ENCODE results near the gene EXOC1. TPM values are rescaled to one million over a fixed set of nuclear protein-coding genes. Genes with fewer than 3 reads are reported as not detected.
A peak's percentile ranks its signal among the peaks of the same experiment; 100 is the strongest.

Gene EXOC1
- total RNA-seq, 1 donor from 2014 or later, result 21.9 TPM

- Histone ChIP-seq H3K9ac (ENCODE audit: low read depth in 1 of 3, low read length in 3 of 3) (peak overlapping the region in 1 of 3 donors; percentile 46), H3K27me3 (ENCODE audit: control insufficient read depth in 3 of 3, insufficient read depth in 3 of 3, low read length in 3 of 3) (no peaks in the 10 kb centered on the region), H3K9me3 (ENCODE audit: control insufficient read depth in 3 of 3, low read length in 3 of 3) (no peaks in the 10 kb centered on the region), H3K36me3 (ENCODE audit: control insufficient read depth in 3 of 3, insufficient read depth in 3 of 3, low read length in 3 of 3) (peaks cover 12 to 40% (median 22%) of the 10 kb centered on the region in 3 donors), H3K27ac (ENCODE audit: low read depth, low read length) (no peak overlapping the region), H3K4me3 (ENCODE audit: low read length in 3 of 3) (no peak overlapping the region), H3K4me1 (ENCODE audit: control insufficient read depth in 3 of 3, insufficient read depth in 3 of 3, low read length in 3 of 3) (peaks cover 4 to 10% (median 5%) of the 10 kb centered on the region in 3 donors)
Measured at GRCh38 chr4:55866973-55867574, 13.6 kb downstream of the EXOC1 start.

GRCh38 chr4:55868581-55869090 is 15.2 kb downstream of the EXOC1 start:
- no peak overlapping the region for H3K27ac ChIP-seq (ENCODE audit: low read depth, low read length)
- peaks cover 4 to 10% (median 5%) of the 10 kb centered on the region in 3 donors for H3K4me1 ChIP-seq (ENCODE audit: control insufficient read depth in 3 of 3, insufficient read depth in 3 of 3, low read length in 3 of 3)
- H3K9ac ChIP-seq (ENCODE audit: low read depth in 1 of 3, low read length in 3 of 3), result no peak overlapping the region
- H3K9me3 ChIP-seq (ENCODE audit: control insufficient read depth in 3 of 3, low read length in 3 of 3), result no peaks in the 10 kb centered on the region
- H3K27me3 ChIP-seq (ENCODE audit: control insufficient read depth in 3 of 3, insufficient read depth in 3 of 3, low read length in 3 of 3), result no peaks in the 10 kb centered on the region
- H3K4me3 ChIP-seq (ENCODE audit: low read length in 3 of 3), result no peak overlapping the region
- H3K36me3 ChIP-seq (ENCODE audit: control insufficient read depth in 3 of 3, insufficient read depth in 3 of 3, low read length in 3 of 3), result peaks cover 12 to 42% (median 22%) of the 10 kb centered on the region in 3 donors

- no peaks in the 10 kb centered on the region for H3K27me3 ChIP-seq (ENCODE audit: control insufficient read depth in 3 of 3, insufficient read depth in 3 of 3, low read length in 3 of 3)
- H3K4me1 ChIP-seq (ENCODE audit: control insufficient read depth in 3 of 3, insufficient read depth in 3 of 3, low read length in 3 of 3), result peaks cover under 1 to 7% (median 4%) of the 10 kb centered on the region in 3 donors
- H3K27ac ChIP-seq (ENCODE audit: low read depth, low read length), result no peak overlapping the region
- H3K36me3 ChIP-seq (ENCODE audit: control insufficient read depth in 3 of 3, insufficient read depth in 3 of 3, low read length in 3 of 3), result peaks cover 12 to 44% (median 22%) of the 10 kb centered on the region in 3 donors
- no peak overlapping the region for H3K9ac ChIP-seq (ENCODE audit: low read depth in 1 of 3, low read length in 3 of 3)
- H3K4me3 ChIP-seq (ENCODE audit: low read length in 3 of 3), result no peak overlapping the region
- H3K9me3 ChIP-seq (ENCODE audit: control insufficient read depth in 3 of 3, low read length in 3 of 3), result no peaks in the 10 kb centered on the region
Measured at GRCh38 chr4:55871299-55871800, 17.9 kb downstream of the EXOC1 start.

GRCh38 chr4:55874831-55875230 is 21.4 kb downstream of the EXOC1 start:
- H3K4me1 ChIP-seq (ENCODE audit: control insufficient read depth in 3 of 3, insufficient read depth in 3 of 3, low read length in 3 of 3), result peaks cover 0 to 6% (median 0%) of the 10 kb centered on the region in 3 donors
- no peaks in the 10 kb centered on the region for H3K9me3 ChIP-seq (ENCODE audit: control insufficient read depth in 3 of 3, low read length in 3 of 3)
- no peak overlapping the region for H3K9ac ChIP-seq (ENCODE audit: low read depth in 1 of 3, low read length in 3 of 3)
- H3K27ac ChIP-seq (ENCODE audit: low read depth, low read length), result no peak overlapping the region
- no peak overlapping the region for H3K4me3 ChIP-seq (ENCODE audit: low read length in 3 of 3)
- H3K36me3 ChIP-seq (ENCODE audit: control insufficient read depth in 3 of 3, insufficient read depth in 3 of 3, low read length in 3 of 3), result peaks cover 21 to 44% (median 32%) of the 10 kb centered on the region in 3 donors
- H3K27me3 ChIP-seq (ENCODE audit: control insufficient read depth in 3 of 3, insufficient read depth in 3 of 3, low read length in 3 of 3), result no peaks in the 10 kb centered on the region

GRCh38 chr4:55876387-55876786 is 22.9 kb downstream of the EXOC1 start:
- Histone ChIP-seq H3K9ac (ENCODE audit: low read depth in 1 of 3, low read length in 3 of 3) (peak overlapping the region in 1 of 3 donors; percentile 47), H3K4me1 (ENCODE audit: control insufficient read depth in 3 of 3, insufficient read depth in 3 of 3, low read length in 3 of 3) (peaks cover 0 to 6% (median 0%) of the 10 kb centered on the region in 3 donors), H3K27me3 (ENCODE audit: control insufficient read depth in 3 of 3, insufficient read depth in 3 of 3, low read length in 3 of 3) (no peaks in the 10 kb centered on the region), H3K9me3 (ENCODE audit: control insufficient read depth in 3 of 3, low read length in 3 of 3) (no peaks in the 10 kb centered on the region), H3K4me3 (ENCODE audit: low read length in 3 of 3) (peak overlapping the region in 1 of 3 donors; percentile 15), H3K27ac (ENCODE audit: low read depth, low read length) (peak overlapping the region; percentile 42), H3K36me3 (ENCODE audit: control insufficient read depth in 3 of 3, insufficient read depth in 3 of 3, low read length in 3 of 3) (peaks cover 21 to 40% (median 22%) of the 10 kb centered on the region in 3 donors)

GRCh38 chr4:55879224-55879623 is 25.8 kb downstream of the EXOC1 start:
- Histone ChIP-seq H3K9me3 (ENCODE audit: control insufficient read depth in 3 of 3, low read length in 3 of 3) (no peaks in the 10 kb centered on the region), H3K27ac (ENCODE audit: low read depth, low read length) (no peak overlapping the region), H3K4me3 (ENCODE audit: low read length in 3 of 3) (no peak overlapping the region), H3K9ac (ENCODE audit: low read depth in 1 of 3, low read length in 3 of 3) (no peak overlapping the region), H3K36me3 (ENCODE audit: control insufficient read depth in 3 of 3, insufficient read depth in 3 of 3, low read length in 3 of 3) (peaks cover 19 to 34% (median 22%) of the 10 kb centered on the region in 3 donors), H3K27me3 (ENCODE audit: control insufficient read depth in 3 of 3, insufficient read depth in 3 of 3, low read length in 3 of 3) (no peaks in the 10 kb centered on the region), H3K4me1 (ENCODE audit: control insufficient read depth in 3 of 3, insufficient read depth in 3 of 3, low read length in 3 of 3) (peaks cover 0 to 6% (median 0%) of the 10 kb centered on the region in 3 donors)

GRCh38 chr4:55880652-55881280 is 27.3 kb downstream of the EXOC1 start:
- H3K4me3 ChIP-seq (ENCODE audit: low read length in 3 of 3), result no peak overlapping the region
- H3K36me3 ChIP-seq (ENCODE audit: control insufficient read depth in 3 of 3, insufficient read depth in 3 of 3, low read length in 3 of 3), result peaks cover 19 to 33% (median 22%) of the 10 kb centered on the region in 3 donors
- H3K27me3 ChIP-seq (ENCODE audit: control insufficient read depth in 3 of 3, insufficient read depth in 3 of 3, low read length in 3 of 3), result no peaks in the 10 kb centered on the region
- H3K4me1 ChIP-seq (ENCODE audit: control insufficient read depth in 3 of 3, insufficient read depth in 3 of 3, low read length in 3 of 3), result peaks cover 0 to 6% (median 0%) of the 10 kb centered on the region in 3 donors
- H3K9ac ChIP-seq (ENCODE audit: low read depth in 1 of 3, low read length in 3 of 3), result no peak overlapping the region
- H3K9me3 ChIP-seq (ENCODE audit: control insufficient read depth in 3 of 3, low read length in 3 of 3), result no peaks in the 10 kb centered on the region
- no peak overlapping the region for H3K27ac ChIP-seq (ENCODE audit: low read depth, low read length)

- Histone ChIP-seq H3K36me3 (ENCODE audit: control insufficient read depth in 3 of 3, insufficient read depth in 3 of 3, low read length in 3 of 3) (peaks cover 3 to 23% (median 11%) of the 10 kb centered on the region in 3 donors), H3K9me3 (ENCODE audit: control insufficient read depth in 3 of 3, low read length in 3 of 3) (no peaks in the 10 kb centered on the region), H3K27ac (ENCODE audit: low read depth, low read length) (no peak overlapping the region), H3K27me3 (ENCODE audit: control insufficient read depth in 3 of 3, insufficient read depth in 3 of 3, low read length in 3 of 3) (no peaks in the 10 kb centered on the region), H3K9ac (ENCODE audit: low read depth in 1 of 3, low read length in 3 of 3) (no peak overlapping the region), H3K4me1 (ENCODE audit: control insufficient read depth in 3 of 3, insufficient read depth in 3 of 3, low read length in 3 of 3) (no peaks in the 10 kb centered on the region), H3K4me3 (ENCODE audit: low read length in 3 of 3) (no peak overlapping the region)
Measured at GRCh38 chr4:55884093-55884850, 30.8 kb downstream of the EXOC1 start.

GRCh38 chr4:55884851-55885219 is 31.4 kb downstream of the EXOC1 start:
- no peak overlapping the region for H3K9ac ChIP-seq (ENCODE audit: low read depth in 1 of 3, low read length in 3 of 3)
- no peak overlapping the region for H3K27ac ChIP-seq (ENCODE audit: low read depth, low read length)
- no peaks in the 10 kb centered on the region for H3K27me3 ChIP-seq (ENCODE audit: control insufficient read depth in 3 of 3, insufficient read depth in 3 of 3, low read length in 3 of 3)
- no peak overlapping the region for H3K4me3 ChIP-seq (ENCODE audit: low read length in 3 of 3)
- H3K9me3 ChIP-seq (ENCODE audit: control insufficient read depth in 3 of 3, low read length in 3 of 3), result no peaks in the 10 kb centered on the region
- peaks cover 0 to 25% (median 8%) of the 10 kb centered on the region in 3 donors for H3K36me3 ChIP-seq (ENCODE audit: control insufficient read depth in 3 of 3, insufficient read depth in 3 of 3, low read length in 3 of 3)
- no peaks in the 10 kb centered on the region for H3K4me1 ChIP-seq (ENCODE audit: control insufficient read depth in 3 of 3, insufficient read depth in 3 of 3, low read length in 3 of 3)

All from skeletal muscle tissue (tissue), 4 donors.